Measurements from ENCODE around the gene ABI1. TPM values are rescaled to one million over a fixed set of nuclear protein-coding genes. Genes with fewer than 3 reads are reported as not detected.

Gene ABI1
- polyA plus RNA-seq, 1 donor from 2014 or later, result 50.4 TPM

- no peak overlapping the region for H2AFZ ChIP-seq (ENCODE audit: low read depth, low read length)
- no peak overlapping the region for H3K27ac ChIP-seq (ENCODE audit: low read length)
- no peak overlapping the region for H3K4me2 ChIP-seq (ENCODE audit: low read length)
- H3K9me3 ChIP-seq (ENCODE audit: low read length), result no peaks in the 10 kb centered on the region
- H4K20me1 ChIP-seq (ENCODE audit: insufficient read depth), result no peaks in the 10 kb centered on the region
- no peak overlapping the region for H3K4me3 ChIP-seq (ENCODE audit: low read length)
- TF ChIP-seq EP300 (conservative IDR thresholded peaks at IDR 0.05; ENCODE audit: poor library complexity, severe bottlenecking) (peak; percentile 39), REST (IDR thresholded peaks at IDR 0.05; ENCODE audit: borderline replicate concordance) (peak; percentile 57), TAF1 (IDR thresholded peaks at IDR 0.05; ENCODE audit: low read depth) (no peak), EZH2 (IDR thresholded peaks at IDR 0.05; ENCODE audit: borderline replicate concordance, insufficient read depth, low read length, poor library complexity, severe bottlenecking) (no peak), POLR2AphosphoS5 (IDR thresholded peaks at IDR 0.05) (peak; percentile 11), CTCF (IDR thresholded peaks at IDR 0.05; ENCODE audit: poor library complexity, severe bottlenecking) (no peak), RAD21 (conservative IDR thresholded peaks at IDR 0.05) (no peak), SMC3 (conservative IDR thresholded peaks at IDR 0.05; ENCODE audit: poor library complexity) (no peak), MXI1 (conservative IDR thresholded peaks at IDR 0.05; ENCODE audit: poor library complexity, severe bottlenecking) (no peak)
- H3F3A ChIP-seq (ENCODE audit: insufficient read depth, low read length, poor library complexity, severe bottlenecking), result no peaks in the 10 kb centered on the region
- H3K79me2 ChIP-seq (replicated peaks; ENCODE audit: insufficient read depth, low read length), result peaks cover 30% of the 10 kb centered on the region
- no peaks in the 10 kb centered on the region for H3K9me2 ChIP-seq (ENCODE audit: insufficient read depth, low read length)
- no peaks in the 10 kb centered on the region for H3K27me3 ChIP-seq (ENCODE audit: insufficient read depth, low read depth, low read length)
- no peak overlapping the region for H3K9ac ChIP-seq (ENCODE audit: low read length)
- H3K36me3 ChIP-seq (ENCODE audit: insufficient read depth, low read length), result no peaks in the 10 kb centered on the region
These were observed 27.8 kb downstream of the ABI1 start for GRCh38 chr10:26832960-26833359.

GRCh38 chr10:26831936-26832335 is 28.8 kb downstream of the ABI1 start:
- TF ChIP-seq MXI1 (conservative IDR thresholded peaks at IDR 0.05; ENCODE audit: poor library complexity, severe bottlenecking), result no peak
- TF ChIP-seq POLR2AphosphoS5 (IDR thresholded peaks at IDR 0.05), result no peak
- no peak for TF ChIP-seq CTCF (IDR thresholded peaks at IDR 0.05; ENCODE audit: poor library complexity, severe bottlenecking)
- no peak for TF ChIP-seq REST (IDR thresholded peaks at IDR 0.05; ENCODE audit: borderline replicate concordance)
- TF ChIP-seq EZH2 (IDR thresholded peaks at IDR 0.05; ENCODE audit: borderline replicate concordance, insufficient read depth, low read length, poor library complexity, severe bottlenecking), result no peak
- no peak for TF ChIP-seq RAD21 (conservative IDR thresholded peaks at IDR 0.05)
- no peak for TF ChIP-seq SMC3 (conservative IDR thresholded peaks at IDR 0.05; ENCODE audit: poor library complexity)
- TF ChIP-seq TAF1 (IDR thresholded peaks at IDR 0.05; ENCODE audit: low read depth), result no peak
- no peak for TF ChIP-seq EP300 (conservative IDR thresholded peaks at IDR 0.05; ENCODE audit: poor library complexity, severe bottlenecking)
- no peaks in the 10 kb centered on the region for H3K36me3 ChIP-seq (ENCODE audit: insufficient read depth, low read length)
- H3K4me2 ChIP-seq (ENCODE audit: low read length), result no peak overlapping the region
- H4K20me1 ChIP-seq (ENCODE audit: insufficient read depth), result no peaks in the 10 kb centered on the region
- no peaks in the 10 kb centered on the region for H3K9me3 ChIP-seq (ENCODE audit: low read length)
- H2AFZ ChIP-seq (ENCODE audit: low read depth, low read length), result no peak overlapping the region
- H3F3A ChIP-seq (ENCODE audit: insufficient read depth, low read length, poor library complexity, severe bottlenecking), result no peaks in the 10 kb centered on the region
- H3K4me3 ChIP-seq (ENCODE audit: low read length), result no peak overlapping the region
- H3K27me3 ChIP-seq (ENCODE audit: insufficient read depth, low read depth, low read length), result no peaks in the 10 kb centered on the region
- no peaks in the 10 kb centered on the region for H3K9me2 ChIP-seq (ENCODE audit: insufficient read depth, low read length)
- H3K27ac ChIP-seq (ENCODE audit: low read length), result no peak overlapping the region
- no peak overlapping the region for H3K9ac ChIP-seq (ENCODE audit: low read length)
- peaks cover 26% of the 10 kb centered on the region for H3K79me2 ChIP-seq (replicated peaks; ENCODE audit: insufficient read depth, low read length)
